Ovary (tissue), 3 donors: ENCODE results near the gene NR2F1-AS1.

Experiments used
- CTCF ChIP-seq, 3 donors: fragments of 450-650 bp in 2 of 3; fragments of 200-600 bp in 1 of 3; IDR thresholded peaks; one replicate each; pipeline versions ENCODE4 v1.5.1 to v1.8.0; 2016 to 2022; ENCODE audit warnings: antibody characterized with exemption in 3 of 3, mild to moderate bottlenecking in 1 of 3
- EP300 ChIP-seq: sonication (generic); formaldehyde crosslinking; IDR thresholded peaks from one replicate; pipeline ENCODE4 v1.6.1; 2017; ENCODE audit warnings: antibody characterized with exemption
- donor health status: DM: no; HTN: no; CAD: no.

GRCh38 chr5:93596310-93596675 is 15.3 kb upstream of the NR2F1-AS1 start:
- TF ChIP-seq CTCF (IDR thresholded peaks at IDR 0.05) (no peak), EP300 (no peak)
